A549 treated with CpdA at 1 μM for 4 hours (cell line): ENCODE measurements around the gene ZMYND15. TPM values are rescaled to one million over a fixed set of nuclear protein-coding genes. Genes with fewer than 3 reads are reported as not detected.

Experiments used
- total RNA-seq: library from RNA; stranded (reverse); fragments of 200-300 nt; extraction: Qiagen RNA extraction; gene quantifications from 5 replicates; pipeline ENCODE4 v1.2.3, GENCODE V29; 2022; ENCODE audit warnings: low read depth

ZMYND15 gene, protein sequence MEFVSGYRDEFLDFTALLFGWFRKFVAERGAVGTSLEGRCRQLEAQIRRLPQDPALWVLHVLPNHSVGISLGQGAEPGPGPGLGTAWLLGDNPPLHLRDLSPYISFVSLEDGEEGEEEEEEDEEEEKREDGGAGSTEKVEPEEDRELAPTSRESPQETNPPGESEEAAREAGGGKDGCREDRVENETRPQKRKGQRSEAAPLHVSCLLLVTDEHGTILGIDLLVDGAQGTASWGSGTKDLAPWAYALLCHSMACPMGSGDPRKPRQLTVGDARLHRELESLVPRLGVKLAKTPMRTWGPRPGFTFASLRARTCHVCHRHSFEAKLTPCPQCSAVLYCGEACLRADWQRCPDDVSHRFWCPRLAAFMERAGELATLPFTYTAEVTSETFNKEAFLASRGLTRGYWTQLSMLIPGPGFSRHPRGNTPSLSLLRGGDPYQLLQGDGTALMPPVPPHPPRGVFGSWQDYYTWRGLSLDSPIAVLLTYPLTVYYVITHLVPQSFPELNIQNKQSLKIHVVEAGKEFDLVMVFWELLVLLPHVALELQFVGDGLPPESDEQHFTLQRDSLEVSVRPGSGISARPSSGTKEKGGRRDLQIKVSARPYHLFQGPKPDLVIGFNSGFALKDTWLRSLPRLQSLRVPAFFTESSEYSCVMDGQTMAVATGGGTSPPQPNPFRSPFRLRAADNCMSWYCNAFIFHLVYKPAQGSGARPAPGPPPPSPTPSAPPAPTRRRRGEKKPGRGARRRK
- 0.28 to 1.0 TPM (median 0.46 TPM) in 5 replicates for total RNA-seq

DNA sequence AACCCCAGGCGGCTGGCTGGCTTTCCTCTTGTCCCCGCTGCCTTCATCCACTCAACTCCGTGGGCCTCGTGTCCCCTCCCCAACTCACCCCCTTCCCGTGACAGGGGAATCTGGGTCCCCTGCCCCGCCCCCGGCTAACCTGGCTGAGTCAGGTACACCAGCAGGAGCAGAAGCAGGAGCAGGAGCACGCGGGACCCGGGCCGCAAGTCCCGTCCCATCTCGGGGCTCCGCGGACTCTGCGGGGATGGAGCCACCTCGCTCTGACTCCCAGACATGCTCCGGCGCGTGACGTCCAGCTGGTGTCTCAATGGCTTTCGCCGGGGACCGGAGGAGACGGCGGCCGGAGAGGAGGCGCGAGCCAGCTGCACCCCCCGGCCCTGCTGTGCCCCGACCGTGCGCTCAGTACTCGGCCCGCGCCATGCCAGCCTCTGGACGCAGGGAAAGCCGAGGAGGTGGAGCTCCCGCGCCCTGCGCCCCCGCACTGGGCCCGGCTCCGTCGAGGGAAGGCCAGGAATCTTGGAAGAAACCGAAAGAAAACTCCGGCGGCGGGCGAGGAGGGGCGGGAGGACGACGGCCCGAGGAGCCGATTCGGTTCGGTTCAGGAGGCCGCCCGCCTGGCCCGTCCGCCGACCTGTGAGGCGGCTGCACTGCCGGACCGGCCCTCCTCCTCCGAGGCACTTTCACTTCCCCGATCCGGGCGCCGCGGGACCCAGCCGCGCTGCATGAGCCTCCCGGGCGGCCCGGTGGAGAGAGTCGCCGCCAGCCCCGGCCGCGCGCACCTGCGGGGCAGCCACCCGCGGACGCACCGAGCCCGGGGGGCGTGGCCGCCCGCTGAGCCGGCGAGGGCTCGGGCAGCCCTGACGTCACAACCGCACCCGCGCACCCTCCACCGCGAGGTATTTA, at the start of gene ZMYND15, which contains the start of gene CXCL16:
ZMYND15 (plus strand) TSS at position 712 of the 903 bp plus-strand sequence. CDS start 716 bp downstream, outside the sequence.
CXCL16 (minus strand) TSS at position 807 of the 903 bp plus-strand sequence; CDS start at position 218, 589 bp downstream.

DNA sequence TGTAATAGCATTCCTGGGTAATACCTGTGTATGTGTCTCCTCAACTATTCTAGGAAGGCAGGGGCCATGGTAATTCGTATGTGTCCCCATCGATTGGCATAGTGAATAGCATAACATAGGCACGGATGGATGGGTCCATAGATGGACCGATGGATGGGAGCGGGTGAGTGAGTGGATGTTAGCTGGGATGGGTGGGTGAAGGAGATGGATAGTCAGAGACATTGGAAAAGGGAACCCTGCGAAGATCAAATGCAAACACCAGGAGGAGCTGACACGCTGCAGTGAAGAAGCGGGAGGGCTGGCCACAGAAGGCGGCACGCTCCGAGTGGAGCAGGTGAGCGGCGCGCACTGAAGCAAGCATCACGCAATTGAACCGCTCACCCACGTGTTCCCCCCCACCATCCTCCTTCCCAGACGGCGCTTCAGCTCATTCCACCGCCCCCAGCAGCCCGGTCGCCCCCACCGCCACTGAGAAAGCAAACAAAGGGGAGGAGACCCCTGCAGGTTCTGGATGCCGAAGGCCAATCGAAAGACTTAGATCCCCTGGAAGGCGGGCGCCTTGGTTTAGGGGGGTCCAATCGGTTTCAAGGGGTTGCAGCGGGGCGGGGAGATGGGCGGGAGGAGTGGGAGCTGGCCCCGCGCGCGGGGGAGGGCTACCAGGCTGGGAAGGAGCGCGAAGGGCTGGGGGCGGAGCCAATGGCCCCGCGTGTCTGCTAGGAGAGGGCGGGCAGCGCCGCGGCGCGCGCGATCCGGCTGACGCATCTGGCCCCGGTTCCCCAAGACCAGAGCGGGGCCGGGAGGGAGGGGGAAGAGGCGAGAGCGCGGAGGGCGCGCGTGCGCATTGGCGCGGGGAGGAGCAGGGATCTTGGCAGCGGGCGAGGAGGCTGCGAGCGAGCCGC, 29.6 kb upstream of the ZMYND15 start, which contains the start of gene ARRB2:
ARRB2 (plus strand) TSS at position 839 of the 899 bp plus-strand sequence. CDS start 90 bp downstream, outside the sequence.

DNA sequence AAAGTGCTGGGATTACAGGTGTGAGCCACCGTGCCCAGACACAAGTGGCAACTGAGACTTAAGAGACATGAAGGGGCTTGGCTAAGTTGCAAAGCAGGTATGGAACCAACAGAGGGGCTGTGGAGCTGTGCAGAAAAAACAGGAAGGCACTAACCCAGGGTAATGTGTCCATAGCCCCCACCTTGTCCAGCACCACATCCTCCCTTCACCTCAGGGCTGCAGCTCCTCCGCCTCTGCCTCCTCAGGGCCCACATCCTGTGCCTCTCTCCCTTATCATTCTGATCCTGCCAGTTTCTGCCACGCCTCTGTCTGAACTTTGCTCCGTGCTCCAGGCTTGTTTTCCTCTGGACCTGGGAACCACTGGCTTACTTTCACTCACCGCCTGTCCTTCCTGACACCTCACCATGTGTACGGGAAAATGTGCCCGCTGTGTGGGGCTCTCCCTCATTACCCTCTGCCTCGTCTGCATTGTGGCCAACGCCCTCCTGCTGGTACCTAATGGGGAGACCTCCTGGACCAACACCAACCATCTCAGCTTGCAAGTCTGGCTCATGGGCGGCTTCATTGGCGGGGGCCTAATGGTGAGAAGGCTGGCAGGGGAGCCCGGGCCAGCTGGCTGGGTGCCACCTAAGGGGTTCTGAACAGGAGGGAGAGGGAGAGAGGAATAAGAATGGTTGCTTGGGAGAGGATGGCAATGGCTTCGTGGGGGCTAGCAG, 32.0 kb downstream of the ZMYND15 start, which contains the start of gene TM4SF5:
TM4SF5 (plus strand) TSS at position 368 of the 716 bp plus-strand sequence; CDS start at position 405, 37 bp downstream.

DNA sequence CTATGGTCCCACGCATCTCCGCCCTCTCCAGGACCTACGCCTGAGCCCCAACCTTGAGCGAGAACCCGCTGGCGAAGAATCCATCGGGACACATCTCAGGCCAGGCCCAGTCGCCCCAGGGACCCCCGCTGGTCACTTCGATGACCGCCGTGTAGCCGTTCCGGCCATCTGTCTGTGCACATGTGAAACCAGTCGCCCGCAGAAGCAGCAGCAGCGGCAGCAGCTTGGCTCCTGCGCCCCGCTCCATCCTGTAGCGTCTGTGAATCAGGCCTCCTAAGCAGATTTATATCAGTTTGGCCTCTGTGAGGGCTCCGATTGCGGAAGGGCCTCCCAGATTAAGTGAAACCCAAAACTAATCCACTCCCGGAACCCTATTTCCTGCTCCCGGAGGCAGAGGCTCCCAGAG, 46.5 kb downstream of the ZMYND15 start, which contains the start of gene VMO1:
VMO1 (minus strand) TSS at position 259 of the 406 bp plus-strand sequence; CDS start at position 247, 12 bp downstream.

DNA sequence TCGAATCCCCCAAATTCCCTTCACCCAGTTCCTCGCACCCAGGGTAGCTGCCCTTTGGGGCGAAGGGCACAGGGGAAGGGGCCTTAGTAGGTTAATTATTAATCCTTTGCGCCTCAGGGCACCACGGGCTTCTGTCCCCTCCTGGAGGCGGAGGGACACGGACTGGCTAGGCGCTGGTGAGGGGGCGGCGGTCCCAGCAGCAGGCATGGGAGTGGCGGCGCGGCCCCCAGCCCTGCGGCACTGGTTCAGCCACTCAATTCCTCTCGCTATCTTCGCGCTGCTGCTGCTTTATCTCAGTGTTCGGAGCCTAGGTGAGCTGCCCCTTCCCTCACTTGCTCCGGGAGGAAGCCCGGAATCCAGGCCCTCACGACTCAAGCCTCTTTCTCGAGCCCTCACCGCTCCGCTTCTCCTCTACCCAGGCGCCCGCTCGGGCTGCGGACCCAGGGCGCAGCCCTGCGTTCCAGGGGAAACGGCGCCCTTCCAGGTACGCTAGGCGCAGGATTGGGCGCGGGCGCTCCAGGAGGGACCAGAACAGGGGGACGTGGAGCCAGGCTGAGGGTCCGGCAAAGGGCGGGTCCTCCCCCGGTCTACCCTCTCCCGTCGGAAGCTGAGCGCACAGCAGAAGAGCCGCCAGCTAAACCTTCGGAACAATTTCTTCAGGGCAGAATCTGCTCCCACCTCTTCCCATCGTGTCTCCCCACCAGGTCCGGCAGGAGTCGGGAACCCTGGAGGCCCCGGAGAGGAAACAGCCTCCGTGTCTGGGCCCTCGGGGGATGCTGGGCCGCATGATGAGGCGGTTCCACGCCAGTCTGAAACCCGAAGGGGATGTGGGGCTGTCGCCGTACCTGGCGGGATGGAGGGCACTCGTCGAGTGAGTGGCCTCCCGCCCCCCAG, 49.4 kb downstream of the ZMYND15 start, which contains the start of gene GLTPD2:
GLTPD2 (plus strand) TSS at position 158 of the 894 bp plus-strand sequence; CDS start at position 206, 48 bp downstream.

Other genes with a start within 250 kb of the ZMYND15 start
- gene SPNS2, start 241.0 kb upstream of the ZMYND15 start, total RNA-seq, result 7.3 to 13.9 TPM (median 10.7 TPM) in 5 replicates
- gene MYBBP1A, start 184.4 kb upstream of the ZMYND15 start, total RNA-seq, result 102 to 120 TPM (median 113 TPM) in 5 replicates
- gene GGT6, start 179.3 kb upstream of the ZMYND15 start, total RNA-seq, result not detected in 5 replicates
- 0.12 to 0.99 TPM (median 0.31 TPM) in 5 replicates for gene SMTNL2, start 155.3 kb upstream of the ZMYND15 start, total RNA-seq
- 0.11 to 0.30 TPM (median 0.28 TPM) in 3 of 5 replicates, not detected in the others for gene ALOX15, start 98.2 kb upstream of the ZMYND15 start, total RNA-seq
- gene PELP1, start 35.7 kb upstream of the ZMYND15 start, total RNA-seq, result 69.8 to 79.6 TPM (median 75.3 TPM) in 5 replicates
- gene ARRB2, start 29.2 kb upstream of the ZMYND15 start, total RNA-seq, result 52.6 to 70.1 TPM (median 59.6 TPM) in 5 replicates
- gene MED11, start 8.4 kb upstream of the ZMYND15 start, total RNA-seq, result 42.2 to 45.1 TPM (median 43.9 TPM) in 5 replicates
- gene CXCL16, start 95 bp downstream of the ZMYND15 start, total RNA-seq, result 16.1 to 21.4 TPM (median 18.9 TPM) in 5 replicates
- 0.48 to 0.91 TPM (median 0.65 TPM) in 5 replicates for gene TM4SF5, start 32.1 kb downstream of the ZMYND15 start, total RNA-seq
- 0.79 to 2.0 TPM (median 1.4 TPM) in 5 replicates for gene VMO1, start 46.5 kb downstream of the ZMYND15 start, total RNA-seq
- gene GLTPD2, start 49.1 kb downstream of the ZMYND15 start, total RNA-seq, result not detected in 5 replicates
- 459 to 524 TPM (median 508 TPM) in 5 replicates for gene PSMB6, start 56.3 kb downstream of the ZMYND15 start, total RNA-seq
- 18.8 to 28.4 TPM (median 23.5 TPM) in 5 replicates for gene PLD2, start 67.3 kb downstream of the ZMYND15 start, total RNA-seq
- 51.5 to 62.4 TPM (median 57.5 TPM) in 5 replicates for gene MINK1, start 93.5 kb downstream of the ZMYND15 start, total RNA-seq
- gene C17orf107, start 159.7 kb downstream of the ZMYND15 start, total RNA-seq, result 0.22 to 0.38 TPM (median 0.31 TPM) in 5 replicates
- gene CHRNE, start 163.3 kb downstream of the ZMYND15 start, total RNA-seq, result 0.06 to 0.17 TPM (median 0.13 TPM) in 4 of 5 replicates, not detected in the other
- gene GP1BA, start 192.4 kb downstream of the ZMYND15 start, total RNA-seq, result 0.03 TPM in 1 of 5 replicates, not detected in the others
- 54.1 to 83.4 TPM (median 76.5 TPM) in 5 replicates for gene SLC25A11, start 200.2 kb downstream of the ZMYND15 start, total RNA-seq
- 96.0 to 144 TPM (median 124 TPM) in 5 replicates for gene RNF167, start 200.4 kb downstream of the ZMYND15 start, total RNA-seq
- gene PFN1, start 208.7 kb downstream of the ZMYND15 start, total RNA-seq, result 2,321 to 2,833 TPM (median 2,776 TPM) in 5 replicates
- 48.2 to 65.0 TPM (median 54.7 TPM) in 5 replicates for gene ENO3, start 211.3 kb downstream of the ZMYND15 start, total RNA-seq
- gene SPAG7, start 228.0 kb downstream of the ZMYND15 start, total RNA-seq, result 75.7 to 100 TPM (median 76.7 TPM) in 5 replicates
- 30.5 to 43.3 TPM (median 32.4 TPM) in 5 replicates for gene CAMTA2, start 247.8 kb downstream of the ZMYND15 start, total RNA-seq